ENCODE data around the gene SLC25A30. TPM values are rescaled to one million over a fixed set of nuclear protein-coding genes. Genes with fewer than 3 reads are reported as not detected.
"Not testable (repeated sequence)": the region's sequence is repeated elsewhere in the genome, so short reads cannot be mapped to it uniquely, and the experiment has no call there.

Gene SLC25A30
- total RNA-seq, 1 donor from 2014 or later, result 11.5 TPM

DNA sequence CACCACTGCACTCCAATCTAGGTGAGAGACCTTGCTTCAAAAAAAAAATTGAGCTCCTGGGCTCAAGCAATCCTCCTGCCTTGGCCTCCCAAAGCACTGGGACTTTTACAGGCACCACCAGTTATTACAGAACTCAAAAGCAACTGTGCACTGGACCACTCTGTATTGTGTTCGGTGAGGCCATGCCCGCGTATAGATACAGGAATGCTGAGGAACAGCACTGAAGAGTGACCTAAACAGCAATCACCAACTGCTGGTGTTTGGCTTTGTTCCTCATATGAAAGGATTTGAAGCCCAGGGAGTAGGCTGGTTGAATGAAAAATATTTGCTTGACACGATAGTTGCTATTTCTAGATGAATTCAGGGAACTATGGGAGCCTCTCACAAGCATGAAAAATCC is 29.5 kb downstream of the SLC25A30 start:
- no peaks in the 10 kb centered on the region for H3K9me3 ChIP-seq
- no peak for TF ChIP-seq POLR2A (IDR thresholded peaks at IDR 0.05)
- TF ChIP-seq POLR2AphosphoS5 (IDR thresholded peaks at IDR 0.05; ENCODE audit: insufficient read depth in 1 of 2, low read depth in 1 of 2), result no peak
- TF ChIP-seq, protein P1, sequence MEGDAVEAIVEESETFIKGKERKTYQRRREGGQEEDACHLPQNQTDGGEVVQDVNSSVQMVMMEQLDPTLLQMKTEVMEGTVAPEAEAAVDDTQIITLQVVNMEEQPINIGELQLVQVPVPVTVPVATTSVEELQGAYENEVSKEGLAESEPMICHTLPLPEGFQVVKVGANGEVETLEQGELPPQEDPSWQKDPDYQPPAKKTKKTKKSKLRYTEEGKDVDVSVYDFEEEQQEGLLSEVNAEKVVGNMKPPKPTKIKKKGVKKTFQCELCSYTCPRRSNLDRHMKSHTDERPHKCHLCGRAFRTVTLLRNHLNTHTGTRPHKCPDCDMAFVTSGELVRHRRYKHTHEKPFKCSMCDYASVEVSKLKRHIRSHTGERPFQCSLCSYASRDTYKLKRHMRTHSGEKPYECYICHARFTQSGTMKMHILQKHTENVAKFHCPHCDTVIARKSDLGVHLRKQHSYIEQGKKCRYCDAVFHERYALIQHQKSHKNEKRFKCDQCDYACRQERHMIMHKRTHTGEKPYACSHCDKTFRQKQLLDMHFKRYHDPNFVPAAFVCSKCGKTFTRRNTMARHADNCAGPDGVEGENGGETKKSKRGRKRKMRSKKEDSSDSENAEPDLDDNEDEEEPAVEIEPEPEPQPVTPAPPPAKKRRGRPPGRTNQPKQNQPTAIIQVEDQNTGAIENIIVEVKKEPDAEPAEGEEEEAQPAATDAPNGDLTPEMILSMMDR (IDR thresholded peaks at IDR 0.05), result no peak
- intact Hi-C loops (cut with DNase I), result no loop called here
- H3K36me3 ChIP-seq, result no peaks in the 10 kb centered on the region
- no peaks in the 10 kb centered on the region for H3K27me3 ChIP-seq
- H3K4me3 ChIP-seq, result no peak overlapping the region
- no peak overlapping the region for H3K27ac ChIP-seq
- no peak for DNase-seq (ENCODE audit: extremely low spot score in 2 of 2)
- H3K4me1 ChIP-seq, result no peaks in the 10 kb centered on the region

DNA sequence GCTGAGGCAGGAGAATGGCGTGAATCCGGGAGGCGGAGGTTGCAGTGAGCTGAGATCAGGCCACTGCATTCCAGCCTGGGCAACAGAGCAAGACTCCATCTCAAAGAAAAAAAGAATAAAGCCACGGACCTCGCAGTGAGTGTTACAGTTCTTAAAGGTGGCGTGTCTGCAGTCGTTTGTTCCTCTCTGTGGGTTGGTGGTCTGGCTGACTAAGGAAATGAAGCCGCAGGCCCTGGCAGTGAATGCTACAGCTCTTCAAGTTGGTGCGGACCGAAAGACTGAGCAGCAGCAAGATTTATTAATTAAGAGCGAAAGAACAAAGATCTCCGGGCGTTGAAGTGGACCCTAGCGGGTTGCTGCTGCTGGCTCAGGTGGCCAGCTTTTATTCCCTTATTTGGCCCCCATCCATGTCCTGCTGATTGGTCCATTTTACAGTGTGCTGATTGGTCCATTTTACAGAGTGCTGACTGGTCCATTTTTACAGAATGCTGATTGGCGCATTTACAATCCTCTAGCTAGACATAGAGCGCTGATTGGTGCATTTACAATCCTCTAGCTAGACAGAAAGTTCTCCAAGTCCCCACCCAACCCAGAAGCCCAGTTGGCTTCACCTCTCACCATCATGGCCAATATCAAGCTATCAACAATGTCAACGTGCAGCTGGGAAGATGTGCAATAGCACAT is 31.1 kb downstream of the SLC25A30 start:
- H3K27ac ChIP-seq; H3K27me3 ChIP-seq; H3K9me3 ChIP-seq; intact Hi-C loops (cut with DNase I); H3K4me1 ChIP-seq; DNase-seq (ENCODE audit: extremely low spot score in 2 of 2); H3K36me3 ChIP-seq; H3K4me3 ChIP-seq: not testable (repeated sequence)

DNA sequence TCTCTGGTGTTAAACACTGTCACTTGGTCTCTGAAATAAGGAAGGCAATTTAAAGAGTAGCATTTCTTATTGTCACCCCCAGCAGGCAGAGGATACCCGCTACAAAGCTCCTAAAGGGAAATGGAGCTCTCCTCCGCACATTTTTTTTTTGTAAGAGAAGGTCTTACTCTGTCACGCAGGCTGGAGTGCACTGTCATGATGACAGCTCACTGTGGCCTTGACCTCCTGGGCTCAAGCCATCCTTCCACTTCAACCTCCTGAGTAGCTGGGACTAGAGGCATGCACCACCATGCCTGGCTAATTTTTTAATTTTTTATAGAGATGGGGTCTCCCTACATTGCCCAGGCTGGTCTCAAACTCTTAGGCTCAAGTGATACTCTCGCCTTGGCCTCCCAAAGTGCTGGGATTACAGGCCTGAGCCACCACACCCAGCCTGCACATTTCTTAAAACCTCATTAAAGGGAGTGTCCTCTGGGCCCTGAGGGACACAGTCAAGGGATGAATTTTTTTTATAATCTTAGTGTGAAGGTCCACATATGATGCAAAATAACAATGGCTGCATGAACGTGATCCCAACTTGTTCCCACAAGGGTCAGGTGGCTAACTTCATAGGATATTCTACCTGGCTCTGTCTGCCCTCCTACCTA is 32.1 kb downstream of the SLC25A30 start:
- intact Hi-C loops (cut with DNase I), result no loop called here
- Histone ChIP-seq H3K4me1 (no peaks in the 10 kb centered on the region), H3K4me3 (no peak overlapping the region), H3K27me3 (no peaks in the 10 kb centered on the region), H3K27ac (no peak overlapping the region), H3K36me3 (no peaks in the 10 kb centered on the region), H3K9me3 (no peaks in the 10 kb centered on the region)
- TF ChIP-seq, protein P1 (IDR thresholded peaks at IDR 0.05), result no peak
- no peak for TF ChIP-seq POLR2A (IDR thresholded peaks at IDR 0.05)
- TF ChIP-seq POLR2AphosphoS5 (IDR thresholded peaks at IDR 0.05; ENCODE audit: insufficient read depth in 1 of 2, low read depth in 1 of 2), result no peak
- DNase-seq (ENCODE audit: extremely low spot score in 2 of 2), result no peak

DNA sequence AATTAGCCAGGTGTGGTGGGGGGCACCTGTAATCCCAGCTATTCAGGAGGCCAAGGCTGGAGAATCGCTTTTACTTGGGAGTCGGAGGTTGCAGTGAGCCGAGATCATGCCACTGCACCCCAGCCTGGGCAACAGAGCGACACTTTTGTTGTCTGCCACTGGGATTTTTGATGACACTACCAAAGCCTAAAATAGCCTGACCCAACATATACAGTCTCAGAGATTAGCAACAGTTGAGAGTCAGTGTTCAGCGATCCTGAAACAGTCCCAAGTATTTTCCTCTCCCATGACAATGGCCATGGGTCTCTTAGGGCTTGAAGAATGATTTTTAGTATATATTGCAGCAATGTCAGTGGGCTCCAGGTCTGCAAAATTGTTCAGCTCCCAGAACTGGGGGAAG is 32.9 kb downstream of the SLC25A30 start:
- Histone ChIP-seq H3K4me1 (no peaks in the 10 kb centered on the region), H3K27me3 (no peaks in the 10 kb centered on the region), H3K9me3 (no peaks in the 10 kb centered on the region), H3K27ac (no peak overlapping the region), H3K36me3 (no peaks in the 10 kb centered on the region), H3K4me3 (no peak overlapping the region)
- no peak for DNase-seq (ENCODE audit: extremely low spot score in 2 of 2)
- TF ChIP-seq POLR2AphosphoS5 (IDR thresholded peaks at IDR 0.05; ENCODE audit: insufficient read depth in 1 of 2, low read depth in 1 of 2) (no peak), POLR2A (IDR thresholded peaks at IDR 0.05) (no peak)
- TF ChIP-seq, protein P1 (IDR thresholded peaks at IDR 0.05), result no peak
- intact Hi-C loops (cut with DNase I), result no loop called here

DNA sequence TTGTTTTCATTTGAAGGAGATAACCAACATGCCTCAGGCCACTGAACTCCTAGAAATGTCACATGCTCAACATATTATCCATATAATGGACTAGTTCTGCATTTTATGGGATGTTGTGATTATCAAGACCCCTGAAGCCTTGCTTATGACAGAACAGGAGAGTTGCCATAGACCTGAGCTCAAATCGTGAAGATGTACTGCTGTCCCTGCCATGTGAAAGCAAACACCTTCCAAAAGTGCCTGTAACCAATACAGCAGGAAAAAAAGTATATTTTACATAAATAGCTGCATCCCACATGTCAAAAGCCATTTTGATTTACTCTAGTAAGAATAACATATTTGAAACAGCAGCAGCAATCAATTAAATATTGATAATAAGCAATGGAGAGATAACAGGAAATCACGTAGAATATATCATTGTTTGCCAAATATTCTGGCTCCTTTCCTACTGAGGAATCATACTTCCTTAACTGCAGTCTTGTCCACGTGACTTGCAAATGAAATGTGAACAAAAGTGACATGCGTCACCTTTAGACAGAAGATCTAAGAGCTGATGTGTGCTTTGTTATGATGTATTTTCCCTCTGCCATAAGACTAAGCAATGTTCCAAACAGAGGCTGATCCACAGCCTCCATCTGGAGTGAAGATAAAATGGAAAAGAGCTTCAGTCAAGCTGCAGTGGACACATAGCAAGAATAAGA is 33.5 kb downstream of the SLC25A30 start:
- TF ChIP-seq POLR2A (IDR thresholded peaks at IDR 0.05) (no peak), POLR2AphosphoS5 (IDR thresholded peaks at IDR 0.05; ENCODE audit: insufficient read depth in 1 of 2, low read depth in 1 of 2) (no peak)
- TF ChIP-seq, protein P1 (IDR thresholded peaks at IDR 0.05), result no peak
- Histone ChIP-seq H3K9me3 (no peaks in the 10 kb centered on the region), H3K4me3 (no peak overlapping the region), H3K36me3 (no peaks in the 10 kb centered on the region), H3K27ac (no peak overlapping the region), H3K4me1 (no peaks in the 10 kb centered on the region), H3K27me3 (no peaks in the 10 kb centered on the region)
- no peak for DNase-seq (ENCODE audit: extremely low spot score in 2 of 2)
- intact Hi-C loops (cut with DNase I), result no loop called here

DNA sequence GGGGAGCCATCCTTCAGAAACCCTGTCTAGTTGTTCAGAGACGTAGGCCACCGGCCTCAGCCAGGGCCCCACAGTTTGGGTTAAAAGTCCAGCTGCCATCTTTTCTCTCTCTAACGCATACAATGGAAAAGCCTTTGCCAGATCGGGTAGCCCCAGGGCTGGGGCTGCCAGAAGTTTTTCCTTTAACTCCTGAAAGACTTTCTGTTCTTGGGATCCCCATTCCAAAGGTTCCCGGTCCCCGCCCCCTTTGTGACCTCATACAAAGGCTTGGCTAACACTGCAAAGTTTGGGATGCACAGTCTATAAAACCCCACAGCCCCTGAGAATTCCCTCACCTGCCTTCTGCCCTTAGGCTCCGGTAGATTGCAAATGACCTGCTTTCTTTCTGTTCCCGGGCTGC is 35.4 kb downstream of the SLC25A30 start:
- H3K27ac ChIP-seq; H3K4me1 ChIP-seq; H3K36me3 ChIP-seq; H3K9me3 ChIP-seq; DNase-seq (ENCODE audit: extremely low spot score in 2 of 2); intact Hi-C loops (cut with DNase I); H3K27me3 ChIP-seq; H3K4me3 ChIP-seq: not testable (repeated sequence)

Measured in vagina (tissue), 2 donors.